Activated naive CD8-positive, alpha-beta T cell treated with anti-CD3 and anti-CD28 coated beads, Interleukin-2, amount 50 U/mL, for 24 hours (primary cell): Measurements from ENCODE around the gene EMP2.
"Not testable (repeated sequence)": the region's sequence is repeated elsewhere in the genome, so short reads cannot be mapped to it uniquely, and the experiment has no call there.

Experiments
- ATAC-seq: fragments of 150-1000 bp; cut with Tn5 transposase; one replicate; pipeline ENCODE4 v1.10.0; 2021
- DNase-seq: peaks from one replicate; pipeline ENCODE4 v3.0.0; 2021
- H3K27ac Mint-ChIP-seq: one replicate; pipeline ENCODE4 v1.8.0; 2021; ENCODE audit warnings: mild to moderate bottlenecking, mixed read lengths
- H3K27me3 Mint-ChIP-seq: one replicate; pipeline ENCODE4 v1.8.0; 2021; ENCODE audit warnings: mixed read lengths
- H3K36me3 Mint-ChIP-seq: one replicate; pipeline ENCODE4 v1.8.0; 2021; ENCODE audit warnings: low read depth, mixed read lengths
- H3K4me1 Mint-ChIP-seq: one replicate; pipeline ENCODE4 v1.8.0; 2021; ENCODE audit warnings: mixed read lengths
- H3K4me3 Mint-ChIP-seq: one replicate; pipeline ENCODE4 v1.8.0; 2021; ENCODE audit warnings: mild to moderate bottlenecking, moderate library complexity, mixed read lengths
- H3K9me3 Mint-ChIP-seq: one replicate; pipeline ENCODE4 v1.8.0; 2021; ENCODE audit warnings: mixed read lengths

The EMP2 gene

DNA sequence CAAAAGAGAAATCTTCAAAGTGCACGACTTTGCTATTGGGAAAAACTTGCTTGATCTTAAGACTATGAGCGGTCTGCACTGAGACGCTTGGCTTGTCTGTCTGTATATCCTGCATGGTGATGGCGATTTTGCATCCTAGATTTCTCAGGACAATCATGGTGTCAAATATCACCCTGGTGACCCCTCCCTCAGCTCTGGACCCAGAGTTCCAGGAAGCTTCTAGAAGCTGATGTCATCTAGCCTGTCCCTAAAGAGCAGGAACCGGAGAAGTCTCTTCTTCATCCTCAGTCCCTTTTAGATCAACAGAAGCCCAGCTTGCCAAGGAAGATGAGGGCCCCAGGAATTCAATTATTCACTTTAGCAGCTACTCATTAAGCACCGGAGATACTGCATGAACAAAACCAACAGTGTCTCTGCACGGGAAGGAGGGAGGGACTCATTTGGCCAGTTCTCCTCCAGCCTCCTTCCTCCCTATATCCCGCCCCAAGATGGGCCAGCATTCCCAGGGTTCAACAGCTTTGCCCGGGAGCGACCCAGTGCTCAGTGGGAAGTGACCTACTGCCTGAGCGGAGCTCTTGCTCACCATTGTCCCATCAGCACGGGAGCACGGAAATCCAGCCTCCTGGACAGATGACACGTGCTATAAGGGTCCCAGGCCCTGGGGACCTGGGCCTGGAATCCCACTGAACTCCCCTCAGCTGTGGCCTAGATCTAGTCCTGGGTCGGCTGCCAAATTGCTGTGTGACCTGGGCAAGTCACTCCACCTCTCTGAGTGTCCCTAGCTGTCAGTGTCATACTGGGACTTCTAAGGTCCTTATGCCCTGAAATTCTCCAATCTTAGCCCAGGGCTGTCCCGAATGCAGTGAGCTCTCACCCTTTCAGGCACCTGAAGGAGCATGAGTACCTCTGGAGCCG, 3.8 kb downstream of the EMP2 start:
- no peak overlapping the region for H3K4me3 Mint-ChIP-seq
- H3K27me3 Mint-ChIP-seq: peaks cover 37% of the 10 kb centered on the region
- peaks cover 2% of the 10 kb centered on the region for H3K4me1 Mint-ChIP-seq
- no peaks in the 10 kb centered on the region for H3K9me3 Mint-ChIP-seq
- H3K27ac Mint-ChIP-seq: no peak overlapping the region
- H3K36me3 Mint-ChIP-seq: no peaks in the 10 kb centered on the region
- DNase-seq (no peak), ATAC-seq (no peak)

DNA sequence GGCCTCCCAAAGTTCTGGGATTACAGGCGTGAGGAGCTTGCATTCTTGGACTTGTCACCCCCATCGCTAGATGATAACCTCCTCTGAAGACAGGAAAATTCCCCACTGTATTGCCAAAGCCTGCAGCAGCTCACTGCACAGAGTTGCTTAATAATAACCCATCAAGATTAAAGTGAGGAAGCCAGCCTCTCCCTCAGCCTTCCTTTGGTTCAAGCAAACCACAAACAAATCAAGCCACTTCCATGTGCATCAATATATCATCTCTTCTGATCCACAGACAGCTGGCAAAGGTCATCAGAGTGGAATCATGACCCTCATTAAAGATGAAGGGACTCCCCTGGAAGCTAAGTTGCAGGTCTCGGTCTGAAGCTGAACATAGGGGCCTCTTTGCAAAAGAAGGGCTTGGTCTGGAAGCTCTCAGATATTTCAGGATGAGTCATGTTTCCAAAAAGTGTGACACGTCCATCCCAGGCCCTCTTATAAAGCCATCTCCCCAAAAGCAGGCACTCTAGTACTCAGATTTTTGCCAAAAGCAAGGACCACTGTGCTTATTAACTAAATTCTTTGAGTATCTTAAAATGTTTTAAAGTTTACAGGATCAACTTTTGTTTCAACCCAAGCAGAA, 4.8 kb downstream of the EMP2 start:
- H3K27me3 Mint-ChIP-seq: peaks cover 28% of the 10 kb centered on the region
- no peak for ATAC-seq
- H3K9me3 Mint-ChIP-seq: no peaks in the 10 kb centered on the region
- no peaks in the 10 kb centered on the region for H3K36me3 Mint-ChIP-seq
- no peak for DNase-seq
- no peak overlapping the region for H3K27ac Mint-ChIP-seq
- no peak overlapping the region for H3K4me3 Mint-ChIP-seq
- no peaks in the 10 kb centered on the region for H3K4me1 Mint-ChIP-seq

DNA sequence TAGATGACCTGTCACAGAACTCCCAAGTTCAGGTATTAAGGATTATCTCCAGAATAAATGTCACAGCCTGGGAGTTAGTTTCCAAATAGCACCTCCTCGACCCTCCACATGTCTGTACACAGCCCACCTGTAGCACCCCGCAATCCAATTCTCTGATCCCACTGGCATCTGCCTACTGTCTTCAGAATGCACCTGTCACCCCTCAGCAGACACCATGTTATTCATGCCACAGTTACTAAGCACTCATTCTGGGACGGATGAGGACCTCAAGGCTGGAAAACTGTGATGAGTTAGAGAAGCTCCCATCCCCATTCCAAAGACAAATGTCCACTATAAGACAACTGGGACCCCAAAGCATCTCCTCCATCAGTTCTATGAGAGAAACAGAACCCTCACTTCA, 7.8 kb downstream of the EMP2 start:
- no peaks in the 10 kb centered on the region for H3K4me1 Mint-ChIP-seq
- no peaks in the 10 kb centered on the region for H3K36me3 Mint-ChIP-seq
- DNase-seq (no peak), ATAC-seq (no peak)
- H3K27ac Mint-ChIP-seq: no peak overlapping the region
- H3K4me3 Mint-ChIP-seq: no peak overlapping the region
- H3K27me3 Mint-ChIP-seq: peaks cover 8% of the 10 kb centered on the region
- H3K9me3 Mint-ChIP-seq: no peaks in the 10 kb centered on the region

DNA sequence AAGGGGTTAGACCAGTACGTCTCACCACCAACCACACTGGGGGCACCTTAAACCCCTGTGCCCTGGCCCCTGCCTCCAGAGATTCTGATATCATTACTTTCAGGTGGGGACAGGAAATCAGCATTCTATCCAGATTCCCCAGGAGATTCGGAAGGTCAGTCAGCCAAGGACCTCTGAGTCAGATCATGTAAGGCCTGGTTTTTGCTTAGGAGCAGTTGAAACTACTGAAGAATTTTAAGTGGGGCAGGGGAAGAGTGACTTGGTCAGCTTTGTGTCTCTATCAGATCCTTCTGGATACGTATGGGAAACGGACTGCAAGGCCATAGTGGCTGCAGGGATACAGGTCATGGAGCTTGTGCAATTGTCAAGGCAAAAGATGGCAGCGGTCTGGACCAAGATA, 9.0 kb downstream of the EMP2 start:
- no peak for ATAC-seq
- H3K4me1 Mint-ChIP-seq: no peaks in the 10 kb centered on the region
- DNase-seq: no peak
- no peaks in the 10 kb centered on the region for H3K36me3 Mint-ChIP-seq
- H3K9me3 Mint-ChIP-seq: no peaks in the 10 kb centered on the region
- H3K4me3 Mint-ChIP-seq: no peak overlapping the region
- no peak overlapping the region for H3K27ac Mint-ChIP-seq
- peaks cover 8% of the 10 kb centered on the region for H3K27me3 Mint-ChIP-seq

DNA sequence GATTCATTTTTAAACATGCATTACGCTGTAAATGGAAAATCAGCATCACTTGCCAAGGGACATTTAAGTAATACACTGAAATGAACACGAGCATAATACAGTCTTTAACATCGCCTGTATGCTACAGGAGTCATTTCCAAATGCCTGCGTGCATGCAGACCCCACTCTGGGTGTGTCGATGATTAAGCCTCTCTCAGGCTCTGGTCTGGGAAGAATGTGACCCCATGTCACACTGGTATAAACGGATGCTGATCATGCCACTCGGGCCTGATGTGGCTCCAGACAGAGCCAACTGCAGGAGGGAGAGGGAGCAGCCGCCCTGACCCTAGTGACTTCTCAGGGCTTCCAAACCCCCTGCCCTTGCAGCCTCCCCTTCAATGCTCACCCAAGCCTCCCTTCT, 10.8 kb downstream of the EMP2 start:
- DNase-seq (no peak), ATAC-seq (no peak)
- H3K36me3 Mint-ChIP-seq: no peaks in the 10 kb centered on the region
- H3K27me3 Mint-ChIP-seq: peaks cover 6% of the 10 kb centered on the region
- H3K9me3 Mint-ChIP-seq: no peaks in the 10 kb centered on the region
- no peak overlapping the region for H3K4me3 Mint-ChIP-seq
- H3K27ac Mint-ChIP-seq: no peak overlapping the region
- H3K4me1 Mint-ChIP-seq: no peaks in the 10 kb centered on the region

DNA sequence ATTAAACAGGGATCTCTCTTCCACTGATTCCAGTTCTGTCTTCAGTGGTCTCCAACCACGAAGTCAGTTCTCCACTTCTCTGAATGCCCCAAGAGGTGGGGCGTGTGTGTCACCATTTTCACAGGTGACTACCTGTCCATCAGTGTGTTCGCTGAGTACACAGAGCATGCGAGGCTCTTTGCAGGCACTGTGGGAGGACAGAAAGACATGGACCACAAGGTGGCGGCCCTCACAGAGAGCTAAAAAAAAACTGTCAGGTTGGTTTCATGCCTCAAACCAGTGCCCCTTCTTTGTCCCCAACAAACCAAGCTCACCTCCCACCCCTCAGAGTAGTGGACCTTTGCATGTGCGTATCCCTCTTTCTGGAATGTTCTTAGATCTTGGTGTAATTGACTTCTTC, 13.8 kb downstream of the EMP2 start:
- Mint-ChIP-seq H3K36me3 (peaks cover 3% of the 10 kb centered on the region), H3K27me3 (peaks cover 13% of the 10 kb centered on the region), H3K9me3 (peaks cover 3% of the 10 kb centered on the region), H3K27ac (no peak overlapping the region), H3K4me3 (no peak overlapping the region), H3K4me1 (no peaks in the 10 kb centered on the region)
- DNase-seq (no peak), ATAC-seq (no peak)

DNA sequence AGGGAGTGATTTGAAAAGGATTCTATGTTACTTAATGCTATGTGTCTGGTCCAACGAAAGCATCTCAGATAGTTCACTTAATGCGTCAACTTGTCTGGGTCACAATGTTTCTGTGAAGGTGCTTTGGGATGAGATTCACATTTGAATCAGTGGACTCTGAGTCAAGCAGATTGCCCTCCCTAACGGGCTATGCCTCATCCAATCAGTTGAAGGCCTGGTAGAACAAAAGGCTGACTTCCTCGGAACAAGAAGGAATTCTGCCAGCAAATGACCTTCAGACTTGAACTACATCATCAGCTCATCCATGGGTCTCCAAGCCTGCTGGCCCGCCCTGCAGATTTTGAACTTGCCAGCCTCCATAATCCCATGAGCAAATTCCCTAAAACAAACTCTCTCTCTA, 15.2 kb downstream of the EMP2 start:
- ATAC-seq: no peak
- Mint-ChIP-seq H3K27me3 (peaks cover 24% of the 10 kb centered on the region), H3K27ac (no peak overlapping the region), H3K9me3 (peaks cover 9% of the 10 kb centered on the region), H3K4me3 (no peak overlapping the region), H3K4me1 (peaks cover 6% of the 10 kb centered on the region), H3K36me3 (peaks cover 3% of the 10 kb centered on the region)
- no peak for DNase-seq

DNA sequence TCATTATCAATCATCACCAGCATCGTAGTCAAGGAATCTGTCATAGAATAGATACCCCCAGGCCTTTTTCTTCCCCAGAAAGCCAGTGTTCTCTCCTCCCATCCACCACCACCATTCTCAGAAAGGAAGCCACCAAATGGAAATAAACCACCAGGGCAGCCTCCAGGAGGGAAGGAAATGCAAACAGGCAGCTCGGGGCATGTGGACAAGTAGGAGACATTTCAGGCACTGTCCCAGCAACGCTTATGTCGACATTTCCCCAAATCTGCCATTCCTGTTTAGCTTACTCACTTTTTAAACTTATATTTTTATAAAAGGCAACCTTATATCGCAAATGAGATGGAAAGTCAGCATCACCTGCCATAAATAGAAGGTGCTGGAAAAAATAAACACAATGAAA, 15.8 kb downstream of the EMP2 start:
- Mint-ChIP-seq H3K4me1 (peaks cover 6% of the 10 kb centered on the region), H3K27ac (no peak overlapping the region), H3K36me3 (peaks cover 3% of the 10 kb centered on the region), H3K4me3 (no peak overlapping the region), H3K9me3 (peaks cover 9% of the 10 kb centered on the region), H3K27me3 (peaks cover 25% of the 10 kb centered on the region)
- DNase-seq: no peak
- ATAC-seq: no peak

DNA sequence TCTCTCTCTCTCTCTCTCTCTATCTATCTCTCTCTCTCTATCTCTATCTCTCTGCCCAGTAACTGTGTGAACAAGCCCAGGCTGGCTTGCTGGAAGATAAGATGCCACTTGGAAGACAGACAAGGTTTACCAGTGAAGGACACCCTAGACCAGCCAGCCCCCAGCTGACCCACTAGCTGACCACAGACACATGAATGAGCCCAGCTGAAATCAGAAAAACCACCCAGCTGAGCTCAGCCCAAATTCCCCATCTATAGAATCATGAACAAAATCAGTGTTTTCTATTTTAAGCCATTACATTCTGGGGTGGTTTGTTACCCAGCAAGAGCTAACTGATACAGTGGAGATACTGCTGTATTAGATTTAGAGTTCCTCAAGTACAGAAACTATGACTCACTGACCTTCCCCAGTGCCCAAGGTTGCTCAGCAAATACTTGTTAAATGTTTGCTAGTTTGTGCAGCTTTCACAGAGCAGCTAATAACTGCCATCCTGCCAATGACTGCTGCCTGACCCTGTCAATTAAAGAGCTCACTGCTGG, 18.0 kb downstream of the EMP2 start:
- H3K36me3 Mint-ChIP-seq: peaks cover 3% of the 10 kb centered on the region

DNA sequence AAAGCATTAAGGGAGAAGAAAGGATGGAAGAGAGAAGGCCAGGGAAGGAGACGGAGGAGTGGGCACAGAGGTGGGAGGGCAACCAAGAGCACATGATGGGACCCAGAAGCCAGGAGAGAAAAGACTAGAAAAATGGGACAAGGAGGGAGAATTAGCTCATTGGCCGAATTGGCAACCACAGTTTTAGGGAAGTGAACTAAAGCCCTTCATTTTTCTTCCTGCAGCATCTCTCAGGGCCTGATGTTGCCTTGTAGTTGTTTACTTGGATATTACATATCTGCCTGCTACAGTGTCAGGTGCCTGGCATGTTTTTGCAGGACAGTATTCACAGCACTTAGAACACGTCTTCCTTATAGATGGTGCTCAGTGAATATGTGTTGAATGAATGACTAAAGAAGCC, 19.0 kb downstream of the EMP2 start:
- H3K36me3 Mint-ChIP-seq: peaks cover 3% of the 10 kb centered on the region
- DNase-seq: no peak
- H3K4me1 Mint-ChIP-seq: peaks cover 12% of the 10 kb centered on the region
- H3K4me3 Mint-ChIP-seq: no peak overlapping the region
- ATAC-seq: no peak
- H3K27ac Mint-ChIP-seq: no peak overlapping the region
- H3K9me3 Mint-ChIP-seq: peaks cover 9% of the 10 kb centered on the region
- peaks cover 22% of the 10 kb centered on the region for H3K27me3 Mint-ChIP-seq

More for the DNA sequence above, 18.0 kb downstream of the EMP2 start:
- H3K27me3 Mint-ChIP-seq: peaks cover 27% of the 10 kb centered on the region
- H3K4me3 Mint-ChIP-seq: no peak overlapping the region
- H3K27ac Mint-ChIP-seq: no peak overlapping the region
- DNase-seq (no peak), ATAC-seq (no peak)
- H3K4me1 Mint-ChIP-seq: peaks cover 10% of the 10 kb centered on the region
- H3K9me3 Mint-ChIP-seq: peaks cover 9% of the 10 kb centered on the region

DNA sequence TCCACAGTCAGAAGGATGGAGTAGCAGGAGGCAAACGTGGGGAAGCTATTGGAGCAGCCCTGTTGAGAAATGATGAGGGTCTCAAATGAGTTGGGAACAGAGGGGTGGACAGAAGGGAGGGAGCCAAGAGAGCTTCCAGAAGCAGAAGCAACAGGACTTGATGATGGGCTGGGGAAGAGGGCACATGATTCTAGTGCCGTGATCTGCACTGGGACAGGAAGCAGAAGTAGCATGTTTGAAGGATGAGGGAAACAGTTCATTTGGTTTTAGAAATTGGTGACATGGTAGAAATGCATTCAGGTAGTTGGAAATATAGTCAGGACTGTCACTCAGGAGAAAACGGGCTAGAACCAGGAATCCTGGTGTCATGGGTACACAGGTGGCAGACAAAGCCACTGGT, 19.4 kb downstream of the EMP2 start:
- H3K36me3 Mint-ChIP-seq: peaks cover 3% of the 10 kb centered on the region
- H3K9me3 Mint-ChIP-seq: peaks cover 9% of the 10 kb centered on the region
- H3K4me1 Mint-ChIP-seq: peaks cover 12% of the 10 kb centered on the region
- ATAC-seq: no peak
- no peak for DNase-seq
- no peak overlapping the region for H3K4me3 Mint-ChIP-seq
- no peak overlapping the region for H3K27ac Mint-ChIP-seq
- H3K27me3 Mint-ChIP-seq: peaks cover 25% of the 10 kb centered on the region

DNA sequence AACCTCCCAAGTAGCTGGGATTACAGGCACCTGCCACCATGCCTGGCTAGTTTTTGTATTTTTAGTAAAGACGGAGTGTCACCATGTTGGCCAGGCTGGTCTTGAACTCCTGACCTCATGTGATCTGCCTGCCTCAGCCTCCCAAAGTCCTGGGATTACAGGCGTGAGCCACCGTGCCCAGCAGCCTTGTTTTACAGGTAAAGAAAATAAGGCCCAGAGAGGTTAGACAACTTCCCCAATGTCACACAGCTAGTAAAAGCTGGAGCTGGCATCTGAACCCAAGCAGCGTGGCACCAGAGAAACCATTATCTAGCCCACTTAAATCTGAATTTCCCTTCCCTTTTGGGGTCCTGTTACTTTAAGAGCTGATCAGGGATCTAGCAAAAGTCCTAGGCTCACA, 20.6 kb downstream of the EMP2 start:
- not testable (repeated sequence) for DNase-seq, ATAC-seq, H3K4me3 Mint-ChIP-seq, H3K27ac Mint-ChIP-seq, H3K9me3 Mint-ChIP-seq, H3K36me3 Mint-ChIP-seq
- peaks cover 12% of the 10 kb centered on the region for H3K4me1 Mint-ChIP-seq
- H3K27me3 Mint-ChIP-seq: peaks cover 29% of the 10 kb centered on the region

DNA sequence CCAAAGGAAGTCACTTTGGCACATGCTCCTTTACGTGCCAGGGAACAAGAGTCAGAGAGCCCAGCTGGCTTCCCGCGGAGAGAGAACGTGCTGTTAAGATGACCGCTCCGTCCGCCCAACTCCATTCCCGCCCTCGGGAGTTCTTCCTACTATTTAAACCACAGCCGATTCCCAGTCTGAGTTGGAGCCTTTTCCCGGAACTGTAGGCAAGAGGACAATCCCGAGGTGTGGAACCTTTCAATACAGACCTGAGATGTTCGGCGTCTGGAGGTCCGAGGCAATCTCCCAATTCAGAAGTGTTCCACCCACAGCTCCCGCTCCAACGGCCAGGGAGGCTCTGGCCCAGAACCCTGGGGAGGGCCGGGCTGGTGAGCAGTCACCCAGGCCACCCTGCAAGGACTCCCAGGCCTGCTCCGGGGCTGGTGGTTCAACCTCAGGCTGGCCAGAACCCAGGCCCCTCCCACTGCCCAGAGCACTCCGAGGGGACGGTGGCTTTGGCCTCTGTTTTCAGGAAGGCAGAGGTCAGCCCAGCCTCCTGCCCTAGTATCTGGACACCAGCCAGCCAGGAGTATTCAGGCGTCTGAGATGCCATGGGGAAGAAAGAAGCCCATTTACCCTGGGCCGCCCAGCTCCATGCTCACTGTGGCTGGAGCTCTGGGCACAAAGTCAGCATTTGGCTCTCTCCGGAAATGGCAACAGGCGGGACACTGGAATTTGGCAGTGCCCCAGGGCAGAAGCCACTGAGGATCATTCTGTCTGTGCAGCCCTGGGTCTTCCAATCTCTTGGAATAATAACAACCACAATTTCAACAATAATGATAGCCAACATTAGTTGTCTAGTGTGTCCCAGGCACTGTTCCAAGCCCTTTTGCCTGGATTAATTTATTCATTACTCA, 21.4 kb downstream of the EMP2 start:
- Mint-ChIP-seq H3K27me3 (peaks cover 32% of the 10 kb centered on the region), H3K4me1 (peaks cover 12% of the 10 kb centered on the region), H3K36me3 (peaks cover 3% of the 10 kb centered on the region), H3K4me3 (no peak overlapping the region), H3K27ac (no peak overlapping the region), H3K9me3 (peaks cover 9% of the 10 kb centered on the region)
- ATAC-seq (no peak), DNase-seq (no peak)

DNA sequence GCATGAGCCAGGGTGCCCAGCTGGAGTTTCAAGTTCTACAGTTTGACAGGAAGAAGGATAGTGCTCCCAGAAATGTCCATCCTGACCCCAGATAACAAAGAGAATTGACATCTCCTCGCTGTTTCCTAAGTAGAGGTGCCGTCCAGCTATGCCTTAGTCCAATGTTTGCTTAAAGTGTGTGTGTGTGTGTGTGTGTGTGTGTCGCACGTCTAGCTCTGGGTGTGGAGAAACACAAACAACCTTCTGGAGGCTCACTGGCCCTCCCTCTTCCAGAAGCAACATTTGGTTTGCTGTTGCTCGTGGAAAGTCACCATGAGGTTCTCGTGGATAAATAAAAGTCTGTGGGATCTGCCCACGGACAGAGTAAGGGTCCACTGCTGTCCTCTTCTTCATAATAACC, 22.1 kb downstream of the EMP2 start:
- peaks cover 3% of the 10 kb centered on the region for H3K36me3 Mint-ChIP-seq
- no peak for DNase-seq
- peaks cover 16% of the 10 kb centered on the region for H3K4me1 Mint-ChIP-seq
- no peak for ATAC-seq
- peaks cover 26% of the 10 kb centered on the region for H3K27me3 Mint-ChIP-seq
- H3K27ac Mint-ChIP-seq: no peak overlapping the region
- H3K9me3 Mint-ChIP-seq: peaks cover 5% of the 10 kb centered on the region
- no peak overlapping the region for H3K4me3 Mint-ChIP-seq
